DOHH2 (cell line): ENCODE measurements around the gene LIPM.

ENCODE experiments used
- CTCF ChIP-seq: fragments of 200-600 bp; sonication (generic); IDR thresholded peaks from one replicate; pipeline ENCODE4 v1.5.1; 2014; ENCODE audit warnings: antibody characterized with exemption, mild to moderate bottlenecking, low read depth, low read length; ENCODE audit not compliant: poor library complexity, severe bottlenecking
- EZH2phosphoT487 ChIP-seq: fragments of 200-600 bp; sonication (generic); IDR thresholded peaks from 2 replicates; pipeline ENCODE4 v1.6.1; 2017; ENCODE audit warnings: borderline replicate concordance, mild to moderate bottlenecking, antibody characterized with exemption, low read length, moderate library complexity, mixed read lengths

GRCh38 chr10:88792661-88793060 lies 9.9 kb upstream of the LIPM start:
- no peak for TF ChIP-seq EZH2phosphoT487
- no peak for TF ChIP-seq CTCF
